Motor neuron (in vitro differentiated cells): ENCODE results near the gene SLCO3A1. TPM values are rescaled to one million over a fixed set of nuclear protein-coding genes. Genes with fewer than 3 reads are reported as not detected.

ENCODE experiments used
- ATAC-seq, 8 experiments: fragments of 200-7000 bp; cut with Tn5 transposase; replicated peaks in 6 of 8; 2 replicates each; pipeline ENCODE4 v1.8.0; 2021; ENCODE audit warnings: mild to moderate bottlenecking in 8 of 8, moderate library complexity in 8 of 8
- H3K27ac ChIP-seq, 2 donors: fragments of 250-450 bp; sonication (Bioruptor Pico); 2 replicates each; pipeline ENCODE4 v1.9.0; 2021; ENCODE audit warnings: antibody characterized with exemption in 2 of 2, mild to moderate bottlenecking in 2 of 2, moderate library complexity in 1 of 2
- H3K4me1 ChIP-seq, 2 donors: fragments of 250-450 bp; sonication (Bioruptor Pico); replicated peaks in 1 of 2; 2 replicates each; pipeline ENCODE4 v1.6.1; 2021; ENCODE audit warnings: antibody characterized with exemption in 2 of 2, mild to moderate bottlenecking in 2 of 2, moderate library complexity in 1 of 2
- H3K4me3 ChIP-seq, 5 donors: fragments of 250-450 bp; sonication (Bioruptor Pico); 2 replicates each; pipeline ENCODE4 v1.9.0; 2021; ENCODE audit warnings: antibody characterized with exemption in 5 of 5, mild to moderate bottlenecking in 5 of 5, moderate library complexity in 4 of 5
- WGBS, 10 experiments: fragments of 450-650 bp; shearing (Covaris generic); methylation state at CpG; one replicate each; pipeline ENCODE4 v1.0.0; 2022; 5-methylcytosine and 5-hydroxymethylcytosine counted together
- in situ Hi-C, 9 experiments: fragments of 400-800 bp; cut with MboI; loops; one replicate each; pipeline ENCODE4 v1.15.0; 2021; ENCODE audit warnings: low sequenced_read_pairs in 9 of 9, low pct_unique_long_range_greater_than_20kb in 2 of 9; ENCODE audit not compliant: unreplicated experiment in 9 of 9
- total RNA-seq, 8 experiments: library from RNA; unstranded; fragments of 300-600 nt; gene quantifications; 2 replicates each; pipeline versions ENCODE4 v1.2.3 to v1.2.4, GENCODE V29; 2022

The SLCO3A1 gene
- total RNA-seq, 8 experiments from 2014 or later, result 2.2 to 19.6 (median 4.9) TPM

GRCh38 chr15:91989821-91990220 is 136.3 kb downstream of the SLCO3A1 start:
- in situ Hi-C loops, result no loop called here
- Histone ChIP-seq H3K4me1 (peaks cover 11 to 16% of the 10 kb centered on the region in 2 donors), H3K4me3 (no peak overlapping the region), H3K27ac (no peak overlapping the region)
- ATAC-seq, result no peak
- 68 to 100% (median 90%) methylated on average over 2 to 4 of the region's 4 CpGs; no CpG with 5 or more reads in 1 of the 10 experiments for WGBS, 10 experiments

GRCh38 chr15:91992945-91993344 is 139.4 kb downstream of the SLCO3A1 start:
- Histone ChIP-seq H3K27ac (no peak overlapping the region), H3K4me3 (no peak overlapping the region), H3K4me1 (peaks cover 2 to 15% of the 10 kb centered on the region in 2 donors)
- ATAC-seq, result no peak
- in situ Hi-C loops, result no loop called here
- 31 to 100% (median 88%) methylated on average over 1 to 3 of the region's 3 CpGs; no CpG with 5 or more reads in 1 of the 10 experiments for WGBS, 10 experiments

- ATAC-seq, result no peak
- in situ Hi-C loops, result no loop called here
- Histone ChIP-seq H3K4me3 (no peak overlapping the region), H3K4me1 (no peaks in the 10 kb centered on the region), H3K27ac (no peak overlapping the region)
- 20 to 100% (median 100%) methylated on average over 1 to 3 of the region's 3 CpGs; no CpG with 5 or more reads in 5 of the 10 experiments for WGBS, 10 experiments
Observed at GRCh38 chr15:91995146-91995545, 141.6 kb downstream of the SLCO3A1 start.

GRCh38 chr15:91997163-91997562 is 143.7 kb downstream of the SLCO3A1 start:
- in situ Hi-C loops, result no loop called here
- H3K4me1 ChIP-seq, result peaks cover 4 to 8% of the 10 kb centered on the region in 2 donors
- ATAC-seq, result no peak
- H3K4me3 ChIP-seq, result no peak overlapping the region
- whole genome bisulfite sequencing, 10 experiments, result 29 to 94% (median 51%) methylated on average over 1 to 2 of the region's 2 CpGs; no CpG with 5 or more reads in 3 of the 10 experiments
- H3K27ac ChIP-seq, result no peak overlapping the region

GRCh38 chr15:92000709-92001108 is 147.2 kb downstream of the SLCO3A1 start:
- 0 to 100% (median 41%) methylated on average over 1 to 6 of the region's 6 CpGs for WGBS, 10 experiments
- in situ Hi-C loops, result no loop called here
- Histone ChIP-seq H3K27ac (no peak overlapping the region), H3K4me1 (peaks cover 4 to 15% of the 10 kb centered on the region in 2 donors), H3K4me3 (no peak overlapping the region)
- peak in 5 of 8 experiments; percentile 92 to 100 (median 98) for ATAC-seq

GRCh38 chr15:92001307-92001706 is 147.8 kb downstream of the SLCO3A1 start:
- Histone ChIP-seq H3K27ac (no peak overlapping the region), H3K4me1 (peaks cover 4 to 20% of the 10 kb centered on the region in 2 donors), H3K4me3 (no peak overlapping the region)
- in situ Hi-C loops, result no loop called here
- peak in 1 of 8 experiments; percentile 16 for ATAC-seq
- 100% methylated on average over 1 of the region's 1 CpG; no CpG with 5 or more reads in 8 of the 10 experiments for WGBS, 10 experiments

- Histone ChIP-seq H3K4me1 (peaks cover 4 to 23% of the 10 kb centered on the region in 2 donors), H3K27ac (no peak overlapping the region), H3K4me3 (no peak overlapping the region)
- no peak for ATAC-seq
- in situ Hi-C loops, result no loop called here
- WGBS, 10 experiments, result 50 to 100% (median 84%) methylated on average over 2 to 4 of the region's 4 CpGs
Observed at GRCh38 chr15:92002666-92003065, 149.2 kb downstream of the SLCO3A1 start.

GRCh38 chr15:92003515-92004067 is 150.1 kb downstream of the SLCO3A1 start:
- Histone ChIP-seq H3K27ac (no peak overlapping the region), H3K4me1 (peaks cover 4 to 23% of the 10 kb centered on the region in 2 donors), H3K4me3 (no peak overlapping the region)
- WGBS, 10 experiments, result 71 to 100% (median 92%) methylated on average over 1 to 5 of the region's 9 CpGs; no CpG with 5 or more reads in 2 of the 10 experiments
- in situ Hi-C loops, result no loop called here
- ATAC-seq, result no peak

- ATAC-seq, result no peak
- H3K4me1 ChIP-seq, result peaks cover 4 to 25% of the 10 kb centered on the region in 2 donors
- no peak overlapping the region for H3K4me3 ChIP-seq
- in situ Hi-C loops, result no loop called here
- WGBS, 10 experiments, result 76 to 100% (median 86%) methylated on average over 1 to 6 of the region's 6 CpGs; no CpG with 5 or more reads in 4 of the 10 experiments
- H3K27ac ChIP-seq, result no peak overlapping the region
Observed at GRCh38 chr15:92005154-92005553, 151.6 kb downstream of the SLCO3A1 start.

GRCh38 chr15:92006186-92007028 is 152.9 kb downstream of the SLCO3A1 start:
- no peak overlapping the region for H3K27ac ChIP-seq
- 39 to 96% (median 87%) methylated on average over 3 to 7 of the region's 7 CpGs; no CpG with 5 or more reads in 1 of the 10 experiments for WGBS, 10 experiments
- ATAC-seq, result no peak
- H3K4me1 ChIP-seq, result peaks cover 10 to 31% of the 10 kb centered on the region in 2 donors
- in situ Hi-C loops, result no loop called here
- no peak overlapping the region for H3K4me3 ChIP-seq

GRCh38 chr15:92009162-92009561 is 155.7 kb downstream of the SLCO3A1 start:
- Histone ChIP-seq H3K27ac (no peak overlapping the region), H3K4me1 (peaks cover 28 to 42% of the 10 kb centered on the region in 2 donors), H3K4me3 (no peak overlapping the region)
- ATAC-seq, result no peak
- in situ Hi-C loops, result no loop called here
- WGBS, 10 experiments, result 40 to 100% (median 79%) methylated on average over 1 to 6 of the region's 6 CpGs

GRCh38 chr15:92011611-92012367 is 158.3 kb downstream of the SLCO3A1 start:
- Histone ChIP-seq H3K4me1 (peaks cover 28 to 34% of the 10 kb centered on the region in 2 donors), H3K4me3 (no peak overlapping the region), H3K27ac (no peak overlapping the region)
- WGBS, 10 experiments, result 32 to 100% (median 67%) methylated on average over 1 to 11 of the region's 14 CpGs; no CpG with 5 or more reads in 1 of the 10 experiments
- in situ Hi-C loops, result no loop called here
- peak; percentile 69 to 93 (median 82) for ATAC-seq

- ATAC-seq, result peak in 7 of 8 experiments; percentile 33 to 78 (median 44)
- H3K4me1 ChIP-seq, result peaks cover 28 to 34% of the 10 kb centered on the region in 2 donors
- H3K27ac ChIP-seq, result no peak overlapping the region
- in situ Hi-C loops, result no loop called here
- no peak overlapping the region for H3K4me3 ChIP-seq
- 43 to 100% (median 100%) methylated on average over 1 of the region's 1 CpG; no CpG with 5 or more reads in 7 of the 10 experiments for WGBS, 10 experiments
Observed at GRCh38 chr15:92012368-92012629, 158.8 kb downstream of the SLCO3A1 start.
